ENCODE data around the gene PCBP1.

- TF ChIP-seq REST (IDR thresholded peaks at IDR 0.05) (no peak), RAD21 (conservative IDR thresholded peaks at IDR 0.05 in 1 of 2, IDR thresholded peaks at IDR 0.05 in 1 of 2) (no peak), MYC (IDR thresholded peaks at IDR 0.05; ENCODE audit: borderline replicate concordance, low read length) (no peak), CTCF (IDR thresholded peaks at IDR 0.05) (no peak)
Observed at GRCh38 chr2:70042246-70042645, 45.0 kb upstream of the PCBP1 start.

Data from A549 (cell line).